ENCODE data around the gene ATP5PB.
A peak's percentile ranks its signal among the peaks of the same experiment; 100 is the strongest.

DNA sequence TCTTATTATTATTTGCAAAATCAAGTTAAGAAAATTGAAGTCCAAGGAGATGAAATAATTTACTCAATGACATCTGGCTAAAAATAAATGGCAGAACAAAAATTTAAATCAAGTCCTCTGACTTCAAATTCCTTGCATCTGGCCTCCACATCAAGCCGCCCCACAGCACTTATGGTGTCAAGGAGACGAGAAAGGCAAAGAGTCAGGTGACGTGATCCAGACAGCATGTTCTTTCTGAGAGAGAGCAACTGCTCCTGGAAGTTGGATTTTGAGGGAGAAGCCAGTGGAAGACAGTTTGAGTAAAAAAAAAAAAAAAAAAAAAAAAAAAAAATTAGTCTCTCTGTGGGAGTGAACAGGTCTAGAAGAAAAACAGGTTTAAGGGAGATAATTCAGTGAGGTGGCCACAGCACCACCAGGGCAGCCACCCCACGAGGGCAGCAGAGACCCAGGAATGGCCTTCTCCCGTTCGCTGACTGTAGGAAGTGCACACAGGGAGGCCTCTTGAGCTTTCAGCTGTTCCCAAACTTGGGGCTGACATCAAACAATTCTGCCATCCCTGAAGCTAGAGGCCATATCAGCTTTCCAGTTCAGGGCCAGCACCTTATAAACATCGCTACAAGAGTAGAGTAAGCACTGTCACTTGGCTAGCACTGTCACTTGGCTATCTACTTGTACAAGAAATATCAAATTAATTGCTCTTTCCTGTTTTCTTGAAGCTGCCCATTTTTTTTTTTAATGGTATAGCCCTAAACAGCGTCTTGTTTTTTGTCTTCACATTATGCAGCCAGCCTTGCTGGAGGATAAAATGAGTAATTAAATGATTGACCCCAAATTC, 32.3 kb downstream of the ATP5PB start:
- TF ChIP-seq CTCF (IDR thresholded peaks at IDR 0.05; ENCODE audit: low read depth, low read length), result peak; percentile 69
- peak; percentile 57 for TF ChIP-seq MAX (IDR thresholded peaks at IDR 0.05; ENCODE audit: low read depth, low read length)

All from NB4 (cell line).